Pons (tissue), 1 donor: ENCODE results near the gene NCBP1.

Source experiments
- DNase-seq: peaks from one replicate; pipeline ENCODE4 v3.0.0-alpha.2; 2016; ENCODE audit warnings: low spot score

The NCBP1 gene

DNA sequence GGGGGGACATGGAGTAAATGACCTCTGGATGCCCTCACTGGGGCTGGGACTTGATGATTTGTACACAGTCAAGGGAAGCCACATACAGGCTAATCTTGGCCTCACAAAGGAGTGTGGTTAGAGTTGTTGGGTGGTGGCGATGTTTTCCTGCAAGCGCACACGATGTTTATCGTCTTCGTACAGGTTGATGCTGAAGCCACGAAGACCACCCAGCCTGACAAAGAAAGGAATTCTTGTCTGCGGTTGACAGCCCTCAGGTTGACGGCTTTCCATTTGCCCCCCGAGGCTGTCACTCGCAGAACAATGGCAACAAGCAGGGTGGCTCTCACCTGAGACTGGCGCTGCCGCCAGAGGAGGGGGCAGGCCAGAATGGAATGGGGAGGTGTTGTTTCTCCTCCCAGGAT, 77.6 kb downstream of the NCBP1 start:
- no peak for DNase-seq

DNA sequence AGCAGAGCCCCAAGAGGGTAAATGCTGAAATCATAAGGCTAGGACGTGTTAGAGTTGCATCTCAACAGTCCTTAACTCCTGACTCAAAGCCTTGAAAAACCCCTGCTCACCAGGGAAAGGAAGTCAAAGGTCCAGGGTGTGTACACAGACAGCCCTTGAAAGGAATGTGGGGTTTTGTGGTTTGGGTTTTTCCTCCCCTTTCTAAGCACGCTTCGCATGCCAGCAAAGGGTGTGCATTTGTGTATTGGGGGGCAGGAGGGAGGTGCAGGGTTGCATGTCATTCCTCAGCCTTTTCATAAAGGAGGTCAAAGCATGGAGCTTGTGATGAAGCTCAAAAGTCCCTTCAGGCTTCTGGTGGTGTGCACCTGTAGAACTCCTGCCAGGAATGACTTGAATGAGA, 80.8 kb downstream of the NCBP1 start:
- no peak for DNase-seq

DNA sequence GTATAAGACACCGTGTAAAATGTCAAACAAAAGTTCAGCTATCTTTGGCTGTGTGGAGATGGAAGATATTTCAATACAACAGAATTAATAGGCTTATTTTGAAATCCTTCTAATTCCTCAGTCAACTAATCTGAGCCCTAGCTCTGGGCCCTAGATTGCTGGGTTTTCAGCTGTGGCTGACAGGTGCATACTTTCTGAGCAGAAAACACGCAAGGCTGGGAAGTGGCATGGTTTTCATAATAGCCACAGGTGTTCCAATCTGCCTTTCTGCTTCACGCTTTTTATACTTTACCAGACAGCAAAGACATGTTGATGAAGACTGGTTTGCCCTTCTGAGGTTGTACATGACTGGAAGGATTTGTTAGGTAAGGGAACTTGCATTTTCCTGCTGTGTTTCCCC, 84.2 kb downstream of the NCBP1 start:
- no peak for DNase-seq

DNA sequence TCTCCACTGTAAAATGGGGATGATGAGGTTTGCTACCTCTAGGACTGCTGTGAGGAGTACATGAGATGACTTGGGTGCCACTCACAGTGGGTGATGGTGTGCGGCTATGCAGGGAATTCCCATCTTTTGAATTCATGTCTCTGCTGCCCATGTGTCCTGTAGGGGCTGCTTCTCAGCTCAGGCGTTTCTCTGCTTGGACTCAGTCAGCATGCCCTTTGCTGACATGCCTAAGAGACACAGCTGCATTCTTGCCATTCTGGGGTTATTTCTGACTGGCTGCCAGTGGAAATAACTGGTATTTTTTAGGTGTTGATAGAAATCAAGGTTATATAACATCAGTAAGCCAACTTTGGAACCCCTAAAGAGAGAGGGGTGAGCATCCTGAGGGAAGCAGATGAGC, 87.8 kb downstream of the NCBP1 start:
- no peak for DNase-seq

DNA sequence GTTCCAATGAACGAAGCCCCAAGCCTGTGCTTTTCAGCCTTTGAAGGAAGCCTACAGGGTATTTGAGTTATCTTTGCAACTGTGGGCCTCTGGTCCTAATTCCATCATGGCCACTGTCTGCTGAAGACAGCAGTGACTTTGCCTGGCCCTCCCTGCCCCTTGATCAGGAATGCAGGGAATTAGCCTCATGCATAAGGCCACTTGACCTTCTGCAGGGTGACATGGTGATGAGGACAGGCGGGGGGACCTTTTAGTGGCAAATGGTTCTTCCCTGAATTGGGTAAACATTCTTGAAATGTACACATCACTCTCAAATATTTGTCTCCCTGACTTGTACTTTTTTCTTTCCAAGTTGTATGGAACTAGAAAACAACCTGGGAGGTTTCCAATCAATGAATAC, 88.7 kb downstream of the NCBP1 start:
- no peak for DNase-seq
